Karpas-422 (cell line): ENCODE measurements around the gene MAPKAP1. TPM values are rescaled to one million over a fixed set of nuclear protein-coding genes. Genes with fewer than 3 reads are reported as not detected.

Source experiments
- DNase-seq: peaks from one replicate; pipeline ENCODE4 v3.0.0-alpha.2; 2015
- H2AFZ ChIP-seq: fragments of 200-600 bp; sonication (generic); 2 replicates; pipeline ENCODE4 v1.6.1; 2014; ENCODE audit warnings: antibody characterized with exemption, low read length, mixed read lengths
- H3K27ac ChIP-seq: fragments of 200-600 bp; sonication (generic); 2 replicates; pipeline ENCODE4 v1.5.1; 2014; ENCODE audit warnings: mild to moderate bottlenecking, low read length, moderate library complexity
- H3K27me3 ChIP-seq: fragments of 200-600 bp; sonication (generic); 2 replicates; pipeline ENCODE4 v1.6.1; 2014; ENCODE audit warnings: low read length, mixed read lengths
- H3K36me3 ChIP-seq: fragments of 200-600 bp; sonication (generic); 2 replicates; pipeline ENCODE4 v1.6.1; 2014; ENCODE audit warnings: low read length, mixed read lengths; ENCODE audit not compliant: insufficient read depth
- H3K4me1 ChIP-seq: fragments of 200-600 bp; sonication (generic); 2 replicates; pipeline ENCODE4 v1.6.1; 2014; ENCODE audit warnings: mild to moderate bottlenecking, low read length, mixed read lengths
- H3K4me2 ChIP-seq: fragments of 200-600 bp; sonication (generic); 2 replicates; pipeline ENCODE4 v1.6.1; 2014; ENCODE audit warnings: low read length, low read depth, mild to moderate bottlenecking; ENCODE audit not compliant: poor library complexity, severe bottlenecking
- H3K4me3 ChIP-seq: fragments of 200-600 bp; sonication (generic); 2 replicates; pipeline ENCODE4 v1.5.1; 2014; ENCODE audit warnings: mild to moderate bottlenecking, antibody characterized with exemption, low read length, mixed read lengths
- H3K79me2 ChIP-seq: fragments of 200-600 bp; sonication (generic); 2 replicates; pipeline ENCODE4 v1.6.1; 2014; ENCODE audit warnings: mild to moderate bottlenecking, low read length, mixed read lengths
- H3K9ac ChIP-seq: fragments of 200-600 bp; sonication (generic); 2 replicates; pipeline ENCODE4 v1.6.0; 2014; ENCODE audit warnings: low read length
- H3K9me2 ChIP-seq: fragments of 200-600 bp; sonication (generic), shearing (Covaris generic); replicated peaks from 2 replicates; pipeline ENCODE4 v1.6.0; 2014; ENCODE audit warnings: mild to moderate bottlenecking, low read length, moderate library complexity; ENCODE audit not compliant: insufficient read depth
- H3K9me3 ChIP-seq: fragments of 300-700, 200-600 bp; sonication (generic); 2 replicates; pipeline ENCODE4 v1.6.1; 2014; ENCODE audit warnings: low read length, mixed read lengths
- H4K20me1 ChIP-seq: fragments of 200-600 bp; sonication (generic); 2 replicates; pipeline ENCODE4 v1.6.1; 2014; ENCODE audit warnings: mild to moderate bottlenecking, antibody characterized with exemption, low read length, low read depth; ENCODE audit not compliant: insufficient read depth
- total RNA-seq: library from RNA; depleted of rRNA; stranded (reverse); fragments of >200 nt; shearing (Covaris generic); gene quantifications from 2 replicates; pipeline ENCODE4 v1.2.3, GENCODE V29; 2014; ENCODE audit warnings: low replicate concordance

Gene MAPKAP1
- total RNA-seq, 1 experiment from 2014 or later = 62.8 TPM

DNA sequence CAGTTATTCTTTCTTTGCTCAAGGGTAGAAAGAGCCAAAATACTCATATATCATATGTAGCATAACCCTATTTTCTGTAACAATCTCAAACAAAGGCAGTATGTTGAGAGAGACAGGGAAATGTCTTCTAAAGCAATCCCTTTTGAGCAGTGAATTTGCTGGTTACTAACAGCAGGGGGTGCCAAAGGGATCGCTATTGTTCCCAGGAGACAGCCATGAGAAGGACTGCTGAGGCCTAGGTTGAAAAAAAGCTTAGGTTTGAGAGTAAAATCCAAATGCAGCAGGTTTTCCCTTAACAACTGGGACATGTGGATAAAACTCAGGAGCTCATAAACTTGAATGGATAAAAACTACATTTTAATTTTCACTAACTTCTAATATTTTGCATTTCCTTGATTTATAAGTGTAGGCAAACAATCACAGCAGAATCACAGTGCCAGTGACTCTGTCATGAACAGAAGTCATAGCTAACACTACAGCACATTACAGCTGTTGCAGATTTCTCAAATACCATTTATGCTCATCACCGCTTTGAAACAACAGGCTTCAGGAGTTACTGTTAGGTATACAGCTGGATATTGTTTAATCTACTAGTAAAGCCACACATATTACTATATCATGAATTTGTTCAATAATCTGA is 148.4 kb downstream of the MAPKAP1 start:
- no peaks in the 10 kb centered on the region for H3K27me3 ChIP-seq
- H3K9ac ChIP-seq = no peak overlapping the region
- no peaks in the 10 kb centered on the region for H3K9me2 ChIP-seq

DNA sequence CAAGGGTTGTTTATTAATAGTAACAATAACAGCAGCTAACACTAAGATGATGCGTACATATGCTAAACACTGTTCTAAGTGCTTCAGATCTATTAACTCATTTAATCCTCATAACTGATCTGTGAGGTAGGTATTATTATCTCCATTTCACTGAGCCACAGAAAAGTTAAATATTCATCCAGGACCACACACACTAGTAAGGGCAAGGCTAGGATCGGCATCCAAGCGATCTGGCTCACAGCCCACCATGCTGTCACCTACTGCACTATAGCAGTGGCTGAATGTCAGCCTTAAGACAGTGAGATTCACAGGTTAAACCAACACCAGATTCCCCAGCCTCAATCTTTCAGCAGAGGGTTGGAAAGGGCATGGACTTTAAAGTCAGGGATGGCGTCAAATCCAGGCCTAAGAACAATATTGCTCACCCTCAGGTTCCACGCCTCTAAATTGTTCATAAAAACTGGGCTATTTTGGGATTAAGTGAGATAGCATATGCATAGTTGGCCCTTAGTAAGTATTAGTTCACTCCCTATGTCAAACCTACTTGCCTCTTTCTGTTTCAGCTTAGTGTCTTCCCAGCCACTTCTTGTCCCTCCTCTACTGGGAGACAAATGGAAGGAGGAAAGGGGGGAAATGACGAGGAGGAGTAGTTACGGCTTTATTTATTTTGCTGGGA is 150.8 kb downstream of the MAPKAP1 start:
- no peaks in the 10 kb centered on the region for H3K9me3 ChIP-seq
- peak; percentile 32 for DNase-seq
- H4K20me1 ChIP-seq = peaks cover 6% of the 10 kb centered on the region; the same call in 1 of the 2 replicates
- H3K4me1 ChIP-seq = peaks cover 16% of the 10 kb centered on the region
- H3K36me3 ChIP-seq = no peaks in the 10 kb centered on the region
- peaks cover 4% of the 10 kb centered on the region; the same call in 1 of the 2 replicates for H3K79me2 ChIP-seq
- H3K9ac ChIP-seq = no peak overlapping the region
- no peak overlapping the region for H3K4me2 ChIP-seq
- no peaks in the 10 kb centered on the region for H3K9me2 ChIP-seq
- H3K27ac ChIP-seq = no peak overlapping the region
- no peak overlapping the region for H3K4me3 ChIP-seq
- no peaks in the 10 kb centered on the region for H3K27me3 ChIP-seq
- no peak overlapping the region for H2AFZ ChIP-seq

More for the DNA sequence above, 148.4 kb downstream of the MAPKAP1 start:
- H3K36me3 ChIP-seq = no peaks in the 10 kb centered on the region
- H3K4me3 ChIP-seq = no peak overlapping the region
- H3K4me2 ChIP-seq = no peak overlapping the region
- peak; percentile 89 for DNase-seq
- peak overlapping the region; percentile 18; the same call in 1 of the 2 replicates for H3K27ac ChIP-seq
- peaks cover 35% of the 10 kb centered on the region for H3K4me1 ChIP-seq
- H3K9me3 ChIP-seq = no peaks in the 10 kb centered on the region
- H3K79me2 ChIP-seq = no peaks in the 10 kb centered on the region; the same call in 1 of the 2 replicates
- no peak overlapping the region for H2AFZ ChIP-seq
- H4K20me1 ChIP-seq = peaks cover 11% of the 10 kb centered on the region; the same call in 1 of the 2 replicates

DNA sequence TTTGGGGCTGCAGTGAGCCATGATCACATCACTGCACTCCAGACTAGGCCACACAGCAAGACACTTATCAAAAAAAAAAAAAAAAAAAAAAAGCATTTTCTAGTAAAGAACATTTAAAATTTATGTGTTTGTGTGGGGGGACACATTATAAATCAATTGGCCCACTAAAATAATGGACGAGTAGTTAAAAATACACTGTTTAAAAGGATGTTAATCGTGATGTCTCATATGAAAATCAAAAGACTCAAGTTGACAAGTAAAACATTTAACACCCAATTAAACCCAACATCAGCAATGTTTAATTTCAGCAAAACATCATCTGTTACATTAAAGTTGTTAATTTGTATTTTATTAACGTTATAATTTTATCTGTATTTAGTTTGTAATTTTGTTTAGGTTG is 152.3 kb downstream of the MAPKAP1 start:
- H4K20me1 ChIP-seq = no peaks in the 10 kb centered on the region
- H3K9me2 ChIP-seq = no peaks in the 10 kb centered on the region
- H3K4me3 ChIP-seq = no peak overlapping the region
- no peaks in the 10 kb centered on the region for H3K36me3 ChIP-seq
- no peak overlapping the region for H2AFZ ChIP-seq
- peaks cover 10% of the 10 kb centered on the region for H3K4me1 ChIP-seq
- H3K9ac ChIP-seq = no peak overlapping the region
- peak; percentile 25 for DNase-seq
- no peak overlapping the region for H3K27ac ChIP-seq
- H3K79me2 ChIP-seq = 0 out of 2 replicates have a peak, but pooled peaks cover 4% of the 10 kb centered on the region
- no peak overlapping the region for H3K4me2 ChIP-seq
- no peaks in the 10 kb centered on the region for H3K9me3 ChIP-seq
- no peaks in the 10 kb centered on the region for H3K27me3 ChIP-seq

DNA sequence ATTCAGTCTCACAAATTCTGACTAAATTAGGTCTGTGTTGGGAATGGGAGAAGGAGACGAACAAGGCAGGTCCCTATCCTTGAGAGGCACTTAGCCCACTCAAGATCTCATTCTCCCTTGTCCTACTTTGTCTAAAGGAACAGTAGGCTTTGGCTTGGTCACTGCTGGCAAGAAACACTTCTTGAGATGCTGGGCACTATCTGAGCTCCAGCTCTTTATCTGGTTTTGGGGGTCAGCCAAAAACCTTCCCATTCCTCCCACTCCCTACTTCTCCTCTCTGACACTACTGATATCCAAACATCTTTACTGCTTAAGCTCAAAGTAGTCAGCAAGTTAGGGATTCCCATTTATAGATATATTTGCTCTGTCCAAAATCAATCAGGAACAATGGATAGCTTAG is 155.2 kb downstream of the MAPKAP1 start:
- H3K27ac ChIP-seq = no peak overlapping the region
- no peak overlapping the region for H3K4me3 ChIP-seq
- no peak overlapping the region for H3K9ac ChIP-seq
- H4K20me1 ChIP-seq = no peaks in the 10 kb centered on the region
- DNase-seq = no peak
- H3K4me2 ChIP-seq = no peak overlapping the region
- H3K9me2 ChIP-seq = no peaks in the 10 kb centered on the region
- H3K27me3 ChIP-seq = no peaks in the 10 kb centered on the region
- no peaks in the 10 kb centered on the region for H3K4me1 ChIP-seq
- H3K79me2 ChIP-seq = 0 out of 2 replicates have a peak, but pooled peaks cover 4% of the 10 kb centered on the region
- H2AFZ ChIP-seq = no peak overlapping the region
- H3K9me3 ChIP-seq = no peaks in the 10 kb centered on the region
- no peaks in the 10 kb centered on the region for H3K36me3 ChIP-seq

DNA sequence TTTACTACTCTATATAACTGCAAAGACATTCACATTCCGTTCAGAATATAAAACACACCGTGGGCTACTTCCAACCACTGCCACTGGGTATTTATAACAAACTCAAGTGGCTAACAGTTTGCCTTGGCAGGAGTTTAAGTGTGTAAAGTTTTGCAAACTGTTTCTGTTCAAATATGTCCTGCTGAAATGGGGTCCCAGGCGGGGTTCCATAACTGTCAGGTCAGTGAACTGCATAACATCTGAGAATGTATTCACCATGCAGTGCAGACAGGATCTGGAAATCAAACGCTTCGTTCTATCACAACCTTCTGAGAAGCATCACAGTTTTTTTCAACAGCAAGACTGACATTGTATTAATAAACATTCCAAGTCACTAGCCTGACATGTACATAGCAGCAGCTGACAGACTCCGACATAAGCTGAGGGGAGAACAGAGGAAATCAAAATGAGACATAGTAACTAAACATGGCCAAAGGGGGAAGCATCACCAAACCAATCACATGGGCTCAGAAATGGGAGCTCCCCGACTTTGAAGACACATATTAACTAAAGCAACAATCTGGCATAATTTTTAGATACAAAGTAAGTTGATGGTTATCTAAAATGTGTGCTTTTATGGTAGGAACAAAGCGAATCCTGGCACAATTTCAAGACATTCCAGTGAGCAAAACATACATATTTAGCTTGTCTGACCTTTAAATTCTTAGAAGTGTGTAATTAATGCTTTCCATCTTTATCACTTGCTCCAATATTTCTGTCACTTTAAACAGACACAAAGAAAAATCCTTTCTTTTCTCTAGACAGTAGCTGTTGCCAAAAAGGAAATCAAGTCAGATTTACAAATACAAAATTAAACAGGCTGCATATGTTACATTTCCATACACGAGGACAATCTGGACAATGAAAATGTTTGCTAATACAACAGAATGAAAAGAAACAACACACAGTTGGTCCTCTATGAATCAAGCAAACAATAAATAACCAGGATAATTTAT is 156.8 kb downstream of the MAPKAP1 start:
- Histone ChIP-seq H3K9ac (no peak overlapping the region), H3K4me3 (no peak overlapping the region), H3K4me2 (no peak overlapping the region), H3K27ac (no peak overlapping the region), H3K9me2 (no peaks in the 10 kb centered on the region), H3K4me1 (no peaks in the 10 kb centered on the region), H3K27me3 (no peaks in the 10 kb centered on the region), H3K9me3 (no peaks in the 10 kb centered on the region), H4K20me1 (no peaks in the 10 kb centered on the region), H2AFZ (no peak overlapping the region), H3K36me3 (no peaks in the 10 kb centered on the region), H3K79me2 (0 out of 2 replicates have a peak, but pooled peaks cover 4% of the 10 kb centered on the region)
- no peak for DNase-seq

DNA sequence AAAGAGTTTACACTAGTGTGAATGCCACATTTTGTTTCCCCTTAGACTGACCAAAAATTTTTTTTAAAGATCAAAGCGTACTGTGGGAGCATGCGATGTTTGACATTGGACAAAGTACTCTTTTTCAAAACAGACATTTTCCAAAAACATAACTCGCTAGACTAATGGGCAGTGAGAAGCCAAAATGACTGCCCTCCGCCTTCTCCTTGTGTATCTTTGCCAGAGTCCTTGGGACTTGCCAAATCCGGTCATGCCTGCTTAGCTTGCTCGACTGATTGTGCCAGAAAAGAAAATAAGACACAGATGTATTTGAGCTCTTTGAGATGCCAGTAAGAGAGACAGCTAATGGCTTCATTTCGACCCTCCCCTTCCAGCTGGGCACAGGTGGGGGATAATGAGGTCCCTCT is 157.5 kb downstream of the MAPKAP1 start:
- H3K4me1 ChIP-seq = no peaks in the 10 kb centered on the region
- H3K9me2 ChIP-seq = no peaks in the 10 kb centered on the region

DNA sequence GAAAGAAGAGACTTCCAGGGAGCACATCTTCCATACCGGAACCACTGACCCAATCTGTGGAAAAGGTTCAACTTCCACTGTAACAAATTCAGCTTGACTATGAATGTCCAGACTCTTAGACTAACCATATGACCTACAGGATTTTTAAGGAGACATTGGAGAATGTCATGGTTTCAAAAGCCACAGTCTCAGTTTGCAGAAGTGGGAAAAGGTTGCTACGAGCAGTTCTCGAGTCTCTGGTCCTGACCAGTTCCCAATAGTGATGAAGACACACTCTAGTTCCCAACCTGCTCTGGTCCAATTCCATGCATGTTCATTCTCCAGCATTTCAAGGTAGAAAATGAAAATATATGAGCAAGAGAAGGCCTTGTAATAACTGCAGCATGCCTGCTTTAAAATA is 158.0 kb downstream of the MAPKAP1 start:
- no peak overlapping the region for H2AFZ ChIP-seq
- no peak for DNase-seq
- no peaks in the 10 kb centered on the region for H3K4me1 ChIP-seq
- H3K36me3 ChIP-seq = no peaks in the 10 kb centered on the region
- 0 out of 2 replicates have a peak, but pooled peaks cover 4% of the 10 kb centered on the region for H3K79me2 ChIP-seq
- no peak overlapping the region for H3K4me2 ChIP-seq
- H3K9ac ChIP-seq = no peak overlapping the region
- no peaks in the 10 kb centered on the region for H3K9me2 ChIP-seq
- H3K27me3 ChIP-seq = no peaks in the 10 kb centered on the region
- H3K9me3 ChIP-seq = no peaks in the 10 kb centered on the region
- no peak overlapping the region for H3K27ac ChIP-seq
- H3K4me3 ChIP-seq = no peak overlapping the region
- H4K20me1 ChIP-seq = no peaks in the 10 kb centered on the region

More for the DNA sequence above, 157.5 kb downstream of the MAPKAP1 start:
- H3K79me2 ChIP-seq = 0 out of 2 replicates have a peak, but pooled peaks cover 4% of the 10 kb centered on the region
- H3K9me3 ChIP-seq = no peaks in the 10 kb centered on the region
- no peak for DNase-seq
- H3K27me3 ChIP-seq = no peaks in the 10 kb centered on the region
- no peak overlapping the region for H3K9ac ChIP-seq
- no peak overlapping the region for H2AFZ ChIP-seq
- no peak overlapping the region for H3K4me3 ChIP-seq
- no peaks in the 10 kb centered on the region for H4K20me1 ChIP-seq
- H3K4me2 ChIP-seq = no peak overlapping the region
- no peak overlapping the region for H3K27ac ChIP-seq
- H3K36me3 ChIP-seq = no peaks in the 10 kb centered on the region
